ENCODE measurements around the gene ERVMER34-1. TPM values are rescaled to one million over a fixed set of nuclear protein-coding genes. Genes with fewer than 3 reads are reported as not detected.

Gene ERVMER34-1
- total RNA-seq, 1 donor from 2014 or later, result 3.2 TPM

DNA sequence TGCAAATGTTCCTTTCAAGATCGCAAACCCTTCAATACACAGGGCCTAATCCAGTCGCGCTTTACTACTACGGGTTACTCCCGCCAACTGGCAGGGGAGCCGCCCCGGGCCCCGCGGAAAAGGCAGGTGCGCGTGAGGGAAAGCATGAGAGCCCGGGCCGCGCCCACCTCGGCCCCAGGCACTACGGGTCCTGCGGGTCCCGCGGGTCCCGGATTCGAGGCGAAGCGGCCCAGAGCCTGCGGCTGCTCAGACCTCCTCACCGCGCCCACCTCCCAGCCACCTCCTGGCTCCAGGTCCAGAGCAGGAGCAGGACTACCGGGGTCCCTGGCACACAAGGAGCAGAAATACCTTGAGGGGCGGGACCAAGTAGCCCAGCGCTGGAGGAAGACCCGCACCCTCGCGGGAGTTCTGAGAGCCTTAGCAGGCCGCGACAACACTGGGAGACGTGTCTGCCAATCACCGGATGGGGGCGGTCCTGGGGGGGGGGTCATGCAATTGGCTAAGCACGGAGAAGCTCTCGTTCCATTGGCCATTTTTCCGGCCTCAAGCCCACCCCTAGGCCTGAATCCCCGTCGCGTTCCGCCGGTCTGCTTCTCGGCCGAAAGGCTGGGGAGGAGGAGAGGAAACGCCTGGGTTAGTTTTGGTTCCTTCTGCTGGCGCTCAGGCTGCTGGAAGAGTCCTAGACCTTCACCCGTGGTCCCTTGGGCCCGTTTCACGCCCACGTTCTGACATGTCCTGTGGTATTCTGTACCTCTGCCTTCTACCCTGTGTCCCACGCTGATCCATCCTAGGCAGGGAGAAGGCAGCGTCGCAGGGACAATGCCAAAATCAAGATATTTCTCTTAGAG is 29.0 kb downstream of the ERVMER34-1 start:
- Mint-ChIP-seq H3K27me3 (no peaks in the 10 kb centered on the region), H3K4me1 (ENCODE audit: low read depth) (peaks cover 4% of the 10 kb centered on the region), H3K27ac (peak overlapping the region; percentile 88), H3K36me3 (ENCODE audit: insufficient read depth) (peaks cover 8% of the 10 kb centered on the region), H3K9me3 (ENCODE audit: low read depth) (no peaks in the 10 kb centered on the region), H3K4me3 (ENCODE audit: low read depth) (peak overlapping the region; percentile 77)
- DNase-seq (ENCODE audit: low spot score, unreplicated experiment), result peak; percentile 88
- TF ChIP-seq, protein P1, sequence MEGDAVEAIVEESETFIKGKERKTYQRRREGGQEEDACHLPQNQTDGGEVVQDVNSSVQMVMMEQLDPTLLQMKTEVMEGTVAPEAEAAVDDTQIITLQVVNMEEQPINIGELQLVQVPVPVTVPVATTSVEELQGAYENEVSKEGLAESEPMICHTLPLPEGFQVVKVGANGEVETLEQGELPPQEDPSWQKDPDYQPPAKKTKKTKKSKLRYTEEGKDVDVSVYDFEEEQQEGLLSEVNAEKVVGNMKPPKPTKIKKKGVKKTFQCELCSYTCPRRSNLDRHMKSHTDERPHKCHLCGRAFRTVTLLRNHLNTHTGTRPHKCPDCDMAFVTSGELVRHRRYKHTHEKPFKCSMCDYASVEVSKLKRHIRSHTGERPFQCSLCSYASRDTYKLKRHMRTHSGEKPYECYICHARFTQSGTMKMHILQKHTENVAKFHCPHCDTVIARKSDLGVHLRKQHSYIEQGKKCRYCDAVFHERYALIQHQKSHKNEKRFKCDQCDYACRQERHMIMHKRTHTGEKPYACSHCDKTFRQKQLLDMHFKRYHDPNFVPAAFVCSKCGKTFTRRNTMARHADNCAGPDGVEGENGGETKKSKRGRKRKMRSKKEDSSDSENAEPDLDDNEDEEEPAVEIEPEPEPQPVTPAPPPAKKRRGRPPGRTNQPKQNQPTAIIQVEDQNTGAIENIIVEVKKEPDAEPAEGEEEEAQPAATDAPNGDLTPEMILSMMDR (IDR thresholded peaks at IDR 0.05; ENCODE audit: unreplicated experiment), result no peak

DNA sequence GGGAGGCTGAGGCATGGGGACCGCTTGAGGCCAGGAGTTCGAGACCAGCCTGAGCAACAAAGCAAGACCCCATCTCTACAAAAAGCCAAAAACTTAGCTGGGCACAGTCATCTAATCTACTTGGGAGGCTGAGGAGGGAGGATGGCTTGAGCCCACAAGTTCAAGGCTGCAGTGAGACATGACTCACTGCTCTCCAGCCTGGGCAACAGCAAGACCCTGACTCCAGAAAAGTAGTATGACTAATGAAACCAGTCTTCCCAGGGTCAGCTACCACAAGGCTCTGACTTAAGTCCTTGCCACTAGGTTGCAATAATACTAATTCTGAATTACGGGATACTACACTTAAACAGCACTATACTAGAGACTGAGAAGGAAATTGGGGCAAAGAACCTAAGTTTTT is 33.1 kb downstream of the ERVMER34-1 start:
- Mint-ChIP-seq H3K4me3 (ENCODE audit: low read depth) (no peak overlapping the region), H3K27ac (no peak overlapping the region), H3K27me3 (no peaks in the 10 kb centered on the region), H3K36me3 (ENCODE audit: insufficient read depth) (peaks cover 26% of the 10 kb centered on the region), H3K9me3 (ENCODE audit: low read depth) (no peaks in the 10 kb centered on the region), H3K4me1 (ENCODE audit: low read depth) (peaks cover 17% of the 10 kb centered on the region)
- TF ChIP-seq, protein P1 (IDR thresholded peaks at IDR 0.05; ENCODE audit: unreplicated experiment), result no peak
- DNase-seq (ENCODE audit: low spot score, unreplicated experiment), result no peak

DNA sequence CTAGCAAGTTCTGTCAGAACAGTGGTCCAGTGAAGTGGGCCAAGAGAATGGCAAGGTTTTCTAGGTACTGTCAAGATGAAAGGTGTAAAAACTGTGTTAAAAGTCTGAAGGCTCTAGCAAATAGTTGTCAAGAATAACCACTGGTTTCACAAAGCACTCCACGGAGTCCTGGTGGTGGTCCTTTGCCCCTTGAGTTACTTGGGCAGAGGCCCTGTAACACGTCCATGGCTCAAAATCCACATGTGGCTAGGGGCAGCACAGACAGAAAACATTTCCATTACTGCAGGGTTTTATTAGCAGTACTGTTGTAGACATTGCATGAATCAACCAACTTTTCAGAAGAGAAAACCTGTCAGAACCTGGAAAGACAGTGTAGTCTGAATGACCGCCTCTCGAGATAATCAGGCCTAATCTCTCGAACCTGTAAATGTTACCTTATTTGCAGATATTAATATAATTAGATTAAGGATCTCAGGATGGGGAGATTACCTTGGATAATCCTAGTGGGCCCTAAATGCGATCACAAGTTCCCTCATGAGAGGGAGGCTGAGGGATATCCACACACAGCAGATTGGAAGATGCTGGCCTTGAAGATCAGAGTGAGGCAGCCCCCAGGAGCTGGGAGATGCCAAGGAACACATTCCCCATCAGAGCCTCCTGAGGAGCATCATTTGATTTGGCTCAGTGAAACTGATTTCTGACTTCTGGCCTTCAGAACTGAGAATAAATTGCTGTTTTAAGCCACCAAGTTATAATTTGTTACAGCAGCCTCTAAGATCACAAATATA is 34.7 kb downstream of the ERVMER34-1 start:
- Mint-ChIP-seq H3K27ac (no peak overlapping the region), H3K4me1 (ENCODE audit: low read depth) (peaks cover 16% of the 10 kb centered on the region), H3K27me3 (no peaks in the 10 kb centered on the region), H3K4me3 (ENCODE audit: low read depth) (no peak overlapping the region), H3K9me3 (ENCODE audit: low read depth) (no peaks in the 10 kb centered on the region), H3K36me3 (ENCODE audit: insufficient read depth) (peaks cover 26% of the 10 kb centered on the region)
- DNase-seq (ENCODE audit: low spot score, unreplicated experiment), result no peak
- TF ChIP-seq, protein P1 (IDR thresholded peaks at IDR 0.05; ENCODE audit: unreplicated experiment), result no peak

DNA sequence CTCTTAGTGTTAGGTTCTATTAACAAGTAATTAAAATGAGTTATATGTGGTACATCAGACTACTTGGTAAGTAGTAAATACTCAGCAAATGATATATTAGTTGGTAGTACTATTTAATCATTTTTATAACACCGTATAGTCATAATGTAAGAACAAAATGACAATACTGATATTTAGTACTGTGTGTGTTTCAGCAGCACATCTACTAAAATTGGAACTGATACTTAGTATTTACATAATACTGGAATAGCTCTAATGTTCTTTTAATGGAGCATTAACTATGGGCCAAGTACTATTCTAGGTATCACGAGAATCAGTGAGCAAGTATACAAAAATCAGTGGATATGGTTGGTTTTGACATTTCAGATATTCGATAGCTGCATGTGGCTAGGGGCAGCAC is 35.3 kb downstream of the ERVMER34-1 start:
- H3K27ac Mint-ChIP-seq, result no peak overlapping the region
- TF ChIP-seq, protein P1 (IDR thresholded peaks at IDR 0.05; ENCODE audit: unreplicated experiment), result no peak
- peaks cover 16% of the 10 kb centered on the region for H3K4me1 Mint-ChIP-seq (ENCODE audit: low read depth)
- H3K4me3 Mint-ChIP-seq (ENCODE audit: low read depth), result no peak overlapping the region
- DNase-seq (ENCODE audit: low spot score, unreplicated experiment), result no peak
- H3K36me3 Mint-ChIP-seq (ENCODE audit: insufficient read depth), result peaks cover 25% of the 10 kb centered on the region
- H3K9me3 Mint-ChIP-seq (ENCODE audit: low read depth), result no peaks in the 10 kb centered on the region
- H3K27me3 Mint-ChIP-seq, result peaks cover 2% of the 10 kb centered on the region

DNA sequence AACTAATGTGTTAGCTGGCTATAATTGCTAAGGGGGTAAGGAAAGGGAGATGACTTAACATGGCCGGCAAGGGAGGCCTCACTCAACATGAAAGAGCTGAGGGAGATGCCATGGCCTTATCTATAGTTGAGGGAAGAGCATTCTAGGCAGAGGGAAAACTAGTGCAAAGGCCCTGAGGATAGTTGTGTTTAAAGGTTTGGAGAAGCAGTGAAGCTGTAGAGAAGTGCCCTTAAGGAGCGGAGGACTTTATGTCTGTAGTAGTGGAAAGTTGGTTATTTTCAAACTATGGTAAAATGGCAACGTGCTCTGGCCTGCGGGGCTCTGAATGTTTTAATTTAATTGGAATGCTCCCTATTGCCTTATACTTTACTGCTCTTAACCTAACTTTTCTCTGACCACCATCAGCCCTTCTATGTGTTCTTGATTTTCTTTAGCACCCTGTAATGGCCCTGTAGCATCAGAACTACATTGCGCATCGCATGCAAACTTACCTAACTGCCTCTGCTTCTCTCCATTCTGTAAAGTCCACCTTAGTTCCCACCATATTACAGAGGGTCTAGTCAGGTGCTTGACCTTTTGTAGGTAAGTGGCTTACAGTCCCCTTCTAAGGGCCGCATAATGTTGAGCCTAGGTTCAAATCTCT is 35.8 kb downstream of the ERVMER34-1 start:
- no peak for DNase-seq (ENCODE audit: low spot score, unreplicated experiment)
- Mint-ChIP-seq H3K4me1 (ENCODE audit: low read depth) (peaks cover 16% of the 10 kb centered on the region), H3K9me3 (ENCODE audit: low read depth) (no peaks in the 10 kb centered on the region), H3K27ac (no peak overlapping the region), H3K36me3 (ENCODE audit: insufficient read depth) (peaks cover 24% of the 10 kb centered on the region), H3K4me3 (ENCODE audit: low read depth) (no peak overlapping the region), H3K27me3 (peaks cover 5% of the 10 kb centered on the region)
- TF ChIP-seq, protein P1 (IDR thresholded peaks at IDR 0.05; ENCODE audit: unreplicated experiment), result no peak

Measured in progenitor cell of endocrine pancreas (in vitro differentiated cells).